Activated CD4-positive, alpha-beta T cell treated with anti-CD3 and anti-CD28 coated beads, Interleukin-2, Interleukin-6, amounts not matched to agents 100 ng/mL and 50 ng/mL, durations not matched to agents 16 hours and 8 hours (primary cell): ENCODE results near the gene SEPTIN7.
A peak's percentile ranks its signal among the peaks of the same experiment; 100 is the strongest.
"Not testable (repeated sequence)": the region's sequence is repeated elsewhere in the genome, so short reads cannot be mapped to it uniquely, and the experiment has no call there.

Experiments
- DNase-seq: peaks from one replicate; pipeline ENCODE4 v3.0.0-alpha.2; 2020

Gene SEPTIN7

GRCh38 chr7:35800718-35801391 lies at the start of gene SEPTIN7:
Gene SEPTIN7, plus strand, starts transcription at chr7:35801057. Its CDS starts 153 bp downstream, at chr7:35801210.
- DNase-seq: peak; percentile 99

DNA sequence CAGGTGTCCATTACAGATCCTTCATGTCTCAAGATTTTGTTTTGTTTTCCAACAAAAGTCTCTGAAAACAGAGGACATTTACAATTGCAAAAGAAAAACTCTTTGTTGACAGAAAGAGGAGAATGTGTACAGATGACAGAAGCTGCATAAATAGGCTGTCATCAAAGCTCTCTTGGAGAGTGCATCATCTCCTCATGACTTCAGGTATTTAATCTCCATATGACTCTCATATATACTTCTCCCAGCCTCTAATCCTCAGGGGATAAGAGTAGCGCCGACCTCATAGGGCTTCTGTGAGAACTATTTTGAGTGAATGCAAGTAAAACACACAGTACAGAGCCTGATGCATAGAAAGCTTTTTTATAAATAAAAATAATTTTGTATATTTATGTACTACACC lies 48.1 kb upstream of the SEPTIN7 start:
- no peak for DNase-seq

DNA sequence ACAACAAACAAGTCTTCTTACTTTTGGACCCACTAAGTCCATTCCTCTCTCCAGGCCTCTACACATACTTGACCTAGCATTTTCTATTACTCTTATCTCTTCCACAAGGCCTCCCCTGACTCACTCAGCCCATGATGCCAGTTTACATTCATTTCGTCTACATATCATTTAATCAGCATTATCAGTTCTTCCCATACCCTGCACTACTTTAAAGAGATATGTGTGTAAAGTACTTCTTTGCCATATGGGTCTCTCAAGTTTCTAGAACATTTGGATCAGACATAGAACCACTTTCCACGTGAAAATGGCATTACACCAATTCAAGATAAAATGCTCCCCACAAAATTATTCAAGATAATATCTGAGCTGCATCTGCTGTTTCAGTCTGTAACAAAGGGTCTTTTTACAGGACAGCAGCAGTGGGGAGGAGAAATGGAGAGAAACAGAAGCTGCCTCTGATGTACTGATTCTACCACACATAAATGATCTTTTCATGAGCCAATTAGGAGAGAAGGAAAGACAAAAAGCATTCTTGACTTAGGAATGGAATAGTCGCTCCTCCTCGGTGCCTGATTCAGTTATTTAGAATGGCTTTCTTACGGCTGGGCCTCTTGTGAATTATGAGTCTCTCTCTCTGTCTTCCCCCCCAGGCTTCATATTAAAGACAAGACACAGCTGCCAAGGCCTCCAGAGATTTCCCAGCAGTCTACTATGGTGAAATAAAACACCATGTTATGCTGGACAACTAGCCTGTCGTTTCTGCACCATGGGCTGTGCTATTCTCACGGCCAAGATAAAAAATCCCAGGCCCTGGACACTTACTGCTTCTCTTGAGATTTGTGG lies 46.9 kb upstream of the SEPTIN7 start:
- DNase-seq: no peak

GRCh38 chr7:35754741-35755140 lies 46.1 kb upstream of the SEPTIN7 start:
- DNase-seq: no peak

- DNase-seq: no peak
Observed at GRCh38 chr7:35755711-35756110, 45.1 kb upstream of the SEPTIN7 start.

DNA sequence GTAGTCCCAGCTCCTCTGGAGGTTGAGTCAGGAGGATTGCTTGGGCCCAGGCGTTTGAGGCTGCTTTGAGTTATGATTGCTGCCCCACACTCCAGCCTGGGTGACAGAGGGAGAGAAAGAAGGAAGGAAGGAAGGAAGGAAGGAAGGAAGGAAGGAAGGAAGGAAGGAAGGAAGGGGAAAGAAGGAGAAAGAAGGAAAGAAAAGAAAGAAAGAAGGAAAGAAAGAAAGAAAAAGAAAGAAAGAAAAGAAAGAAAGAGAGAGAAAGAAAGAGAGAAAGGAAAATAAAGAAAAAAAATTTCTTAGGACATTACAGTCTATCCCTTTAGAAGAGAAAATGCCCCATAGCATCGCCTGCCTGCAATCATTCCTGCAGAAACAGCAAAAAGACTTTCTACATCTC lies 44.4 kb upstream of the SEPTIN7 start:
- not testable (repeated sequence) for DNase-seq

DNA sequence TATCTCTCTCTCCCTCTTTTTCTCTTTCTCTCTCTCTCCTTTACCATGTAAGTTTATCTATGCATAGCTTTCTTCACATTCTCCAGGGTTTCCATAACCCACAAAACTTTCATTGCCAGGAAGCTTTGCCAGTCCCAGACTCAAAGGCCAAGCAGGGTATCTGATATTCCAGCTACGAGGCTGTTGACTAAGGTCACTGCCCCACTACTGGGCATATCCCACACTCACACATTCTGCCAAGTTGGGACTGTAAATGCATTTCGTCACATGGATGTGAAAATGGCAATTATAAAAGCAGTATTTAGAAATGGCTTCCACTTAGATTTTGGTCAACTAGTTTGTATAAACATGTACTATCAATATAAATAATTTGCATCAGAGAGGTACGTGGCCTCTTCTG lies 43.3 kb upstream of the SEPTIN7 start:
- no peak for DNase-seq

DNA sequence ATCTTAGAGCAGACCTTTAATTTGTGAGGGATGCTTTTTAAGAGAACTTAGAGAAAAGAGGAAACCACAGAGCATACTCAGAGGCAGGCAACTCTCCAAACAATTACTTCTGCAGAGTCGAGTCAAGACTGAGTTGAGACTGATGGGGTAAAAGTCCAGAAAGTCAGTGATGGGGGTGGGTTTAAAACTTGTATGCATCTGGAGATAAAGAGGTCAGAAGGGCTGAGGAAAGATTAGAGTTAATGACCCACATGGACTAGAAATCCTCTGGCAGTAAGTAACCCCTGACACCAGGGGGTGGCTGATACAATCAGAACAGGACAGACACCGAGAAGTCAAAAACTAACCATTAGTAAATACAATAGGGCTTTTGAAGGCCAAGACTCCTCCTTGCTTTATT lies 42.4 kb upstream of the SEPTIN7 start:
- DNase-seq: no peak

DNA sequence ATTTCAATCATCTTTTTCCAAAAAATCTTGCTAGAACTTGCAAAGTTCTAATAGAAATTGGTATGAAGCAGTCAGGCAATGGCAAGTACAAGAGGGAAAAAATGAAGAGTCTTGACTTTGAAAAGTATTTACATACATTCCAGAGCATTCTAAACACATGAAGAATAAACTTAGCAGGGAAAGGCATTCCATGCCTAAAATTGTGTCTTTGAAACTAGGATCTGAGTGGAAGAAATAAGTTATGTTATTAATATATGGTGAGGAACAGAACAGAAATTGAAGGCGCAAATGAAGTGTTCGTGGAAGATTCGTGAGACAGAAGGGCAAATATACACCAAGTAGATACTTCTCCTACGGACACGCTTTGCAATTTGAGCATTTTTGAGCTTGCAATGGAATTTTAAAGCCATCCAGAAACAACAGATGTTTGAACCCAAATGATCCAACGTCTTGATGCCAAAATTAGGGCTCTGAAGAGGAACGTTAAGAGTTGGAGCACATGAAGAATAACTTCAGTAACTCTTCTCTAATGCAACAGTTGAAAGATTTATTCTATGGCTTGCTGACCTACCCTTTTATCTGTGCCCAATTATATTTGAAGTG lies 40.6 kb upstream of the SEPTIN7 start:
- no peak for DNase-seq

GRCh38 chr7:35761871-35762677 lies 38.8 kb upstream of the SEPTIN7 start:
- DNase-seq: no peak

GRCh38 chr7:35762781-35763180 lies 38.1 kb upstream of the SEPTIN7 start:
- DNase-seq: no peak

GRCh38 chr7:35768346-35768745 lies 32.5 kb upstream of the SEPTIN7 start:
- DNase-seq: no peak

DNA sequence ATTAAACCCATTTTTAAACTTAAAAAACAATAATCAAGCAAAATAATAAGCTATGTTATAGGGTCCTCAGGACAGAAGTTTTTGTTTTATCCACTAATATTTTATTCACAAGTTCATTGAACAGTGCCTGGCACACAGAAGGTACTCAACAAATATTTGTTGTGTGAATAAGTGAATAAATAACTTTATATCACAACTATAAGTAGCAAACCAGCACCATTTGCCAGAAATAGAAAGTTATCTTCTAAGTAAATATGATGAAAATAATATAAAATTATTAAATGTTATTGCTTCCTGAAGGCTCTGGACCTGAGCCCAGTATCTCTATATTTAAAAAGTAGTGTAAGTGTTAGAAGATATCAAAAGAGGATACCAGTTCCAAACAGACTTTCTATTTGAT lies 29.1 kb upstream of the SEPTIN7 start:
- no peak for DNase-seq

- DNase-seq: no peak
Observed at GRCh38 chr7:35773994-35774393, 26.9 kb upstream of the SEPTIN7 start.

- no peak for DNase-seq
Observed at GRCh38 chr7:35776686-35777085, 24.2 kb upstream of the SEPTIN7 start.

GRCh38 chr7:35777121-35777520 lies 23.7 kb upstream of the SEPTIN7 start:
- no peak for DNase-seq

DNA sequence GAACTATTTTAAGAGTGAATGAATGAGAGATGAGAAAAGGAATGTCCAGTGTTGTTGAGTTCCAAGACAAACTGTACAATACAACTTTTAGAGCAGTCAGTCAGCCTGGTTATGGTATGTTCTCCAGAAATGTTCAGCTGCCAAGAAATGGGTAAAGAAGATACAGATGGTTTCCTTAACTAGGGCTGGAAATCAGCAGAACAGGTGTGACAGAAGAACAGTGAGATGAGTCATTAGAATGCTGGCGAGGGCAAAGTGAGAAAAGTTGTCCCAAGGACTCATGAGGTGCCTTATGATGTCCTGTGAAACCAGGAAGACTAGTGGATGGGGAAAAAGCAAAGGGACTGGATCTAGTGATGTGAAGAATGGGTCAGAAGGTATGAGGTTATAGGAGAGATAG lies 20.8 kb upstream of the SEPTIN7 start:
- DNase-seq: no peak

GRCh38 chr7:35781200-35781701 lies 19.6 kb upstream of the SEPTIN7 start:
- no peak for DNase-seq

DNA sequence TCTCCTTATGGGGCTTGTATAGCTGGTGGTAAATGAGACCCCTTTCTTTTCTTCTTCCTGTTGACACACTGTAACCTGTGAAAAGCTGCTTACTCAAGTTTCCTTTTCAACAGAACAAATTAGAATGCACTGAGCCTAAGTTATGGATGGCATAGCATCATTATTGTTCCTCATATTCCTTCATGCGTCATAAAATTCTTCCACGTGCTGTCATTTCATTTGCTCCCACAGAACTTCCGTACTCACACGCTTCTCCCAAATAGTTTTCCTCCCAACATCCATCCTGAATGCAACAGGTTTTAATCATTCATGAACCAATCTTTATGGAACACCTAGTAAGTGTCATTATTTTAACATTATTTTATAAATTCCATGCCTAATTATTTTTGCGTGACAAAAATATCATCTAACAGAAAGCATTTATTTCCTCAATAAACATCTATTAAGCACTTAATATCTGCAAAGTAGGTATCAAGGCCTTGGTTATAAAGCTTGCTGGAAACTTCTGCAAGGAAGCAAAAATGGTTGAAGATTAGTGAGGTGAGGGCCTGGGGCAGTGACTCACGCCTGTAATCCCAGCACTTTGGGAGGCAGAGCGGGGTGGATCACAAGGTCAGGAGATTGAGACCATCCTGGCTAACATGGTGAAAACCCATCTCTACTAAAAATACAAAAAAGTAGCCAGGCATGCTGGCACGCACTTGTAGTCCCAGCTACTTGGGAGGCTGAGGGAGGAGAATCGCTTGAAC lies 18.9 kb upstream of the SEPTIN7 start:
- DNase-seq: no peak

GRCh38 chr7:35784332-35784731 lies 16.5 kb upstream of the SEPTIN7 start:
- DNase-seq: no peak

DNA sequence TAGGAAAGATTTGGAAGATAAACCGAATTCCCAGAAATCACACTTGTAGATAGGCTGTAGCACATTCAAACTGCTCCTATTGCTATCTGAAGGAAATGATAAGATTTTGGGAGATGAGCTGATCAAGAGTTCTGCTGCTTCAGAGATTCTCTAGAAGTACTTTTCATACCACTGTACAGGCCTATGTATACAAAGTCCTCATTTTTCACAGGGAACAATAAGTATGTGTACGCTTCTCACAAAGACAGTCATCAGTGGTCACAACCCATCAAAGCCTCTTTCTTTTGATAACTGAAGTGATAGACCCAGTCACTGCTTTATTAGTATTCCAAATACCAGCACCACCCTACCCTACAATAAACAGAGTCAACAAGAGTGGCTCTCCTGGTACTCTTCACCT lies 15.6 kb upstream of the SEPTIN7 start:
- DNase-seq: no peak

GRCh38 chr7:35787925-35788324 lies 12.9 kb upstream of the SEPTIN7 start:
- DNase-seq: no peak
